GM12878 (cell line): Measurements from ENCODE around the gene NOP9. TPM values are rescaled to one million over a fixed set of nuclear protein-coding genes. Genes with fewer than 3 reads are reported as not detected.

ENCODE experiments used
- ATAC-seq: fragments of 200-7000 bp; cut with Tn5 transposase; 3 replicates; pipeline ENCODE4 v1.9.1; 2020; ENCODE audit warnings: mild to moderate bottlenecking, moderate library complexity
- BruUV-seq: library from RNA; stranded (reverse); fragments of 400-500 nt; replicated peaks from 2 replicates; lab custom pipeline; 2021; lab: Mats Ljungman, UMichigan
- CTCF ChIA-PET: fragments of 300-600 bp; sonication (Branson Sonifier 250); formaldehyde crosslinking; extraction: SDS; loops from one replicate; lab custom pipeline; 2021; ENCODE audit warnings: inconsistent platforms; lab: Yijun Ruan, JAX
- POLR2A ChIA-PET: fragments of 350-600 bp; formaldehyde crosslinking; extraction: SDS; loops from one replicate; lab custom pipeline; 2021; ENCODE audit warnings: inconsistent platforms; lab: Charles Lee
- RAD21 ChIA-PET: fragments of 300-600 bp; sonication (Branson Sonifier 250); formaldehyde crosslinking; loops from one replicate; lab custom pipeline; 2023; ENCODE audit warnings: antibody characterized with exemption; ENCODE audit not compliant: unreplicated experiment; lab: Charles Lee
- SMC1A ChIA-PET: fragments of 300-600 bp; sonication (Branson Sonifier 250); formaldehyde crosslinking; loops from one replicate; lab custom pipeline; 2023; ENCODE audit not compliant: unreplicated experiment, uncharacterized antibody; lab: Charles Lee
- DNase-seq: peaks from one replicate; pipeline ENCODE4 v3.0.0-alpha.2; 2011; ENCODE audit warnings: low read depth, low spot score
- FAIRE-seq: peaks from 3 replicates; lab custom pipeline; 2011; peaks lifted over from hg19 to GRCh38; lab: Jason Lieb, UNC
- H2AFZ ChIP-seq: 2 replicates; pipeline ENCODE4 v1.6.0; 2011; ENCODE audit warnings: low read depth, low read length, control low read depth; ENCODE audit not compliant: control insufficient read depth
- H3K27ac ChIP-seq: 2 replicates; pipeline ENCODE4 v1.5.1; 2011; ENCODE audit warnings: control low read depth; ENCODE audit not compliant: control insufficient read depth, insufficient read depth
- H3K27me3 ChIP-seq, 2 experiments: replicated peaks in 1 of 2; 2 replicates each; pipeline versions ENCODE4 v1.6.0 to v1.6.1; 2011; ENCODE audit warnings: low read length in 1 of 2; ENCODE audit not compliant: control insufficient read depth in 2 of 2, insufficient read depth in 2 of 2
- H3K36me3 ChIP-seq, 2 experiments: 2 replicates each; pipeline ENCODE4 v1.5.1; 2011; ENCODE audit warnings: low read length in 1 of 2; ENCODE audit not compliant: control insufficient read depth in 2 of 2, insufficient read depth in 2 of 2
- H3K4me1 ChIP-seq: 2 replicates; pipeline ENCODE4 v1.6.1; 2011; ENCODE audit warnings: mild to moderate bottlenecking, low read length, moderate library complexity, mixed read lengths; ENCODE audit not compliant: control insufficient read depth, insufficient read depth
- H3K4me2 ChIP-seq: 2 replicates; pipeline ENCODE4 v1.6.0; 2011; ENCODE audit warnings: control low read depth; ENCODE audit not compliant: control insufficient read depth, insufficient read depth
- H3K4me3 ChIP-seq: fragments of 200-600 bp; sonication (generic); 2 replicates; pipeline ENCODE4 v1.5.1; 2016
- H3K79me2 ChIP-seq: 2 replicates; pipeline ENCODE4 v1.6.0; 2011; ENCODE audit warnings: low read length; ENCODE audit not compliant: control insufficient read depth, insufficient read depth
- H3K9ac ChIP-seq: 2 replicates; pipeline ENCODE4 v1.8.0; 2011; ENCODE audit warnings: low read length, control low read depth, mixed read lengths; ENCODE audit not compliant: control insufficient read depth, insufficient read depth
- H3K9me3 ChIP-seq: replicated peaks from 3 replicates; pipeline ENCODE4 v1.5.1; 2011; ENCODE audit warnings: mild to moderate bottlenecking, low read length; ENCODE audit not compliant: control insufficient read depth, insufficient read depth
- H4K20me1 ChIP-seq: 2 replicates; pipeline ENCODE4 v1.6.0; 2011; ENCODE audit not compliant: control insufficient read depth, insufficient read depth
- BACH1 ChIP-seq: fragments of 450-650 bp; IDR thresholded peaks from 2 replicates; pipeline ENCODE4 v1.6.1; 2017; ENCODE audit warnings: mild to moderate bottlenecking, borderline replicate concordance
- CHD2 ChIP-seq: IDR thresholded peaks from 2 replicates; pipeline ENCODE4 v1.6.1; 2011; ENCODE audit warnings: low read depth, low read length, improper control_type of control experiment, borderline replicate concordance
- FOXK2 ChIP-seq: fragments of 450-650 bp; IDR thresholded peaks from 2 replicates; pipeline ENCODE4 v1.6.1; 2017; ENCODE audit warnings: mild to moderate bottlenecking, moderate library complexity
- HDAC2 ChIP-seq: fragments of 200-600 bp; sonication (generic); IDR thresholded peaks from 2 replicates; pipeline ENCODE4 v1.6.1; 2017
- JUNB ChIP-seq: IDR thresholded peaks from 2 replicates; pipeline ENCODE4 v1.6.1; 2016; ENCODE audit warnings: antibody characterized with exemption, mild to moderate bottlenecking
- KAT2A ChIP-seq: conservative IDR thresholded peaks from 2 replicates; pipeline ENCODE4 v1.6.1; 2011; ENCODE audit warnings: low read depth, low read length; ENCODE audit not compliant: control insufficient read depth
- MLLT1 ChIP-seq: fragments of 450-650 bp; IDR thresholded peaks from 2 replicates; pipeline ENCODE4 v1.6.1; 2016; ENCODE audit warnings: mild to moderate bottlenecking
- MTA3 ChIP-seq: IDR thresholded peaks from 2 replicates; pipeline ENCODE4 v1.6.1; 2012; ENCODE audit warnings: low read length, inconsistent platforms, borderline replicate concordance
- NKRF ChIP-seq: fragments of 450-650 bp; conservative IDR thresholded peaks from 2 replicates; pipeline ENCODE4 v1.6.1; 2017; ENCODE audit warnings: mild to moderate bottlenecking, moderate library complexity
- YBX1 ChIP-seq: fragments of 450-650 bp; IDR thresholded peaks from 2 replicates; pipeline ENCODE4 v1.6.1; 2016; ENCODE audit warnings: antibody characterized with exemption
- ZBED1 ChIP-seq: IDR thresholded peaks from 2 replicates; pipeline ENCODE4 v1.6.1; 2016; ENCODE audit warnings: borderline replicate concordance
- ZBTB33 ChIP-seq: fragments of 450-650 bp; IDR thresholded peaks from 2 replicates; pipeline ENCODE4 v1.6.1; 2017; ENCODE audit warnings: mild to moderate bottlenecking
- ZBTB40 ChIP-seq: fragments of 450-650 bp; IDR thresholded peaks from 2 replicates; pipeline ENCODE4 v1.6.1; 2016; ENCODE audit warnings: mild to moderate bottlenecking, moderate library complexity, borderline replicate concordance
- ZNF24 ChIP-seq: fragments of 450-650 bp; IDR thresholded peaks from 2 replicates; pipeline ENCODE4 v1.6.1; 2017; ENCODE audit warnings: antibody characterized with exemption, mild to moderate bottlenecking
- WGBS: methylation state at CpG from one replicate; pipeline ENCODE4 v1.1.6; 2016; ENCODE audit warnings: low lambda C conversion rate; ENCODE audit not compliant: insufficient replicate concordance, insufficient coverage; ENCODE audit errors: missing lambda C conversion rate; 5-methylcytosine and 5-hydroxymethylcytosine counted together
- in situ Hi-C: fragments of 300-500 bp; cut with MboI; formaldehyde crosslinking; loops from 9 replicates; pipeline ENCODE4 v1.14.3; 2018; ENCODE audit warnings: mixed read lengths
- intact Hi-C: fragments of 100-400 bp; cut with micrococcal nuclease; formaldehyde crosslinking; loops from one replicate; pipeline ENCODE4 v1.14.2; 2022; ENCODE audit not compliant: unreplicated experiment
- polyA plus RNA-seq, 11 experiments: library from polyadenylated mRNA; depleted of rRNA in 4 of 11; unstranded in 6 of 11; stranded (reverse) in 5 of 11; fragments of >200 nt; fragmentation: Nextera tagmentation in 4 of 11; fragmentation: Illumina TruSeq in 1 of 11; extraction: Ambion mirVana in 4 of 11; extraction: Trizol in 1 of 11; gene quantifications; 1 replicate in 1 of 11; 2 replicates in 10 of 11; pipeline versions ENCODE4 v1.2.1 to v1.2.3, GENCODE V29; 2011 to 2016; ENCODE audit warnings: inconsistent platforms in 2 of 11, missing spikeins in 2 of 11, low read depth in 1 of 11
- total RNA-seq, 4 experiments: library from RNA; depleted of rRNA in 3 of 4; stranded (reverse); fragments of >200 nt in 3 of 4; fragmentation: Illumina TruSeq in 1 of 4; extraction: Trizol in 1 of 4; gene quantifications; 2 replicates each; pipeline versions ENCODE4 v1.2.1 to v1.2.3, GENCODE V29; 2013 to 2021

NOP9 gene
- total and polyA plus RNA-seq, 10 of the 15 experiments (the other 5 are each of a cell fraction or from before 2014, with no cell fraction given): 2.4 to 43.9 (median 20.3) TPM

GRCh38 chr14:24260026-24260779 is 39.4 kb upstream of the NOP9 start (continued):
- TF ChIP-seq BACH1: no peak
- TF ChIP-seq KAT2A: no peak
- no peak for TF ChIP-seq JUNB
- no peak for TF ChIP-seq ZNF24
- TF ChIP-seq ZBTB33: no peak
- no peak for TF ChIP-seq FOXK2
- no peak for TF ChIP-seq YBX1

GRCh38 chr14:24260780-24261157 is 38.9 kb upstream of the NOP9 start:
- in situ Hi-C loops: no loop called here
- peak; percentile 13; the same call in 1 of the 3 replicates for ATAC-seq
- Histone ChIP-seq H3K9ac (no peak overlapping the region), H3K4me3 (no peak overlapping the region), H3K4me1 (no peaks in the 10 kb centered on the region), H2AFZ (no peak overlapping the region), H4K20me1 (no peaks in the 10 kb centered on the region), H3K9me3 (no peaks in the 10 kb centered on the region), H3K36me3 (no peaks in the 10 kb centered on the region; a peak in 2 of 4 replicates), H3K79me2 (no peaks in the 10 kb centered on the region), H3K27ac (no peak overlapping the region), H3K4me2 (no peak overlapping the region), H3K27me3 (no peaks in the 10 kb centered on the region)
- BruUV-seq: no TSS peak
- ChIA-PET POLR2A (no interaction called here), RAD21 (no interaction called here), SMC1A (interaction anchor here (0.9 kb wide), 1 partner anchor 13 kb away, joined by 3 read pairs; no protein-coding TSS in a partner anchor), CTCF (interaction anchor here (0.9 to 1.3 kb wide), 2 partner anchors 18 to 47 kb away, joined by 3 to 4 read pairs; partner anchors contain the start of gene CIDEB)
- WGBS: 78% methylated on average over 4 of the region's 4 CpGs
- TF ChIP-seq MLLT1 (no peak), CHD2 (no peak), NKRF (no peak), HDAC2 (no peak), ZBTB40 (no peak), ZBED1 (no peak), MTA3 (no peak)
- no peak for FAIRE-seq
- intact Hi-C loops: no loop called here
- no peak for DNase-seq
